SK-N-SH (cell line): ENCODE results near the gene TGFBI. TPM values are rescaled to one million over a fixed set of nuclear protein-coding genes. Genes with fewer than 3 reads are reported as not detected.

Source experiments
- CTCF ChIA-PET: fragments of 300-600, 350-600 bp; formaldehyde crosslinking; extraction: SDS; loops from one replicate; lab custom pipeline; 2021; lab: Yijun Ruan, JAX
- POLR2A ChIA-PET: fragments of 350-600 bp; sonication (Branson Sonifier 250); formaldehyde crosslinking; extraction: SDS; loops from one replicate; lab custom pipeline; 2020; ENCODE audit warnings: antibody characterized with exemption, inconsistent platforms; lab: Yijun Ruan, JAX
- DNase-seq: peaks from one replicate; pipeline ENCODE4 v3.0.0; 2012
- H2AFZ ChIP-seq: fragments of 200-600 bp; sonication (generic); 2 replicates; pipeline ENCODE4 v1.8.1; 2016; ENCODE audit warnings: antibody characterized with exemption, mild to moderate bottlenecking, low read depth
- H3F3A ChIP-seq: fragments of 200-600 bp; sonication (generic); replicated peaks from 2 replicates; pipeline ENCODE3; 2016; ENCODE audit warnings: antibody characterized with exemption, mild to moderate bottlenecking; ENCODE audit not compliant: insufficient read depth
- H3K27ac ChIP-seq, 2 experiments: fragments of 200-500 bp in 1 of 2; fragments of 200-600 bp in 1 of 2; sonication (Bioruptor generic) in 1 of 2; sonication (generic), shearing (Covaris generic) in 1 of 2; 2 replicates each; pipeline versions ENCODE4 v1.5.1 to v1.6.1; 2014 to 2016; ENCODE audit warnings: low read depth in 2 of 2, inconsistent platforms in 1 of 2, low read length in 1 of 2, mild to moderate bottlenecking in 1 of 2, mixed read lengths in 1 of 2
- H3K27me3 ChIP-seq: fragments of 200-600 bp; sonication (generic), shearing (Covaris generic); 2 replicates; pipeline ENCODE4 v1.6.1; 2016; ENCODE audit warnings: mixed run types; ENCODE audit not compliant: insufficient read depth
- H3K36me3 ChIP-seq, 2 experiments: fragments of 200-500 bp in 1 of 2; fragments of 200-600 bp in 1 of 2; sonication (Bioruptor generic) in 1 of 2; sonication (generic) in 1 of 2; replicated peaks in 1 of 2; 2 replicates each; pipeline versions ENCODE3 to v1.5.1; 2014 to 2016; ENCODE audit warnings: low read length in 1 of 2, mild to moderate bottlenecking in 1 of 2; ENCODE audit not compliant: insufficient read depth in 2 of 2, control insufficient read depth in 1 of 2
- H3K4me1 ChIP-seq, 2 experiments: fragments of 200-500 bp in 1 of 2; fragments of 200-600 bp in 1 of 2; sonication (Bioruptor generic) in 1 of 2; sonication (generic), shearing (Covaris generic) in 1 of 2; 2 replicates each; pipeline versions ENCODE4 v1.5.1 to v1.6.1; 2014 to 2016; ENCODE audit warnings: low read depth in 1 of 2, low read length in 1 of 2, mixed run types in 1 of 2; ENCODE audit not compliant: insufficient read depth in 2 of 2, control insufficient read depth in 1 of 2
- H3K4me2 ChIP-seq: fragments of 200-600 bp; sonication (generic), shearing (Covaris generic); 2 replicates; pipeline ENCODE4 v1.6.1; 2017; ENCODE audit warnings: mixed run types
- H3K4me3 ChIP-seq, 2 experiments: fragments of 200-500 bp in 1 of 2; fragments of 200-600 bp in 1 of 2; sonication (Bioruptor generic) in 1 of 2; sonication (generic), shearing (Covaris generic) in 1 of 2; 2 replicates each; pipeline versions ENCODE4 v1.5.1 to v1.8.1; 2014 to 2016; ENCODE audit warnings: low read depth in 2 of 2, inconsistent platforms in 1 of 2, low read length in 1 of 2, mild to moderate bottlenecking in 1 of 2, mixed read lengths in 1 of 2, moderate library complexity in 1 of 2
- H3K79me2 ChIP-seq: fragments of 200-600 bp; sonication (generic); 2 replicates; pipeline ENCODE4 v1.8.1; 2017; ENCODE audit warnings: mild to moderate bottlenecking; ENCODE audit not compliant: insufficient read depth
- H3K9ac ChIP-seq: fragments of 200-600 bp; sonication (generic); 2 replicates; pipeline ENCODE4 v1.6.1; 2017; ENCODE audit warnings: mixed run types
- H3K9me2 ChIP-seq: fragments of 200-600 bp; sonication (generic); 2 replicates; pipeline ENCODE4 v1.6.1; 2017; ENCODE audit warnings: mixed run types
- H3K9me3 ChIP-seq: fragments of 200-600 bp; sonication (generic); 2 replicates; pipeline ENCODE4 v1.6.1; 2017; ENCODE audit warnings: mixed run types, mild to moderate bottlenecking, moderate library complexity
- H4K20me1 ChIP-seq: fragments of 200-600 bp; sonication (generic); 2 replicates; pipeline ENCODE4 v1.6.1; 2017; ENCODE audit warnings: mild to moderate bottlenecking, mixed run types; ENCODE audit not compliant: insufficient read depth
- CHD2 ChIP-seq: fragments of 150-350 bp; IDR thresholded peaks from 2 replicates; pipeline ENCODE4 v1.6.1; 2018; ENCODE audit warnings: low read length; ENCODE audit not compliant: partially characterized antibody
- ELF1 ChIP-seq: IDR thresholded peaks from 2 replicates; pipeline ENCODE4 v1.4.0; 2012
- FOSL2 ChIP-seq: IDR thresholded peaks from 2 replicates; pipeline ENCODE4 v1.4.0; 2012; ENCODE audit warnings: low read depth, mild to moderate bottlenecking, moderate library complexity, borderline replicate concordance
- FOXJ3 ChIP-seq: sonication (generic); formaldehyde crosslinking; IDR thresholded peaks from 2 replicates; pipeline ENCODE4 v1.5.1; 2020; ENCODE audit warnings: mild to moderate bottlenecking, missing genetic modification reagents
- FOXM1 ChIP-seq: IDR thresholded peaks from 2 replicates; pipeline ENCODE4 v1.4.0; 2012; ENCODE audit warnings: low read depth, mild to moderate bottlenecking
- GATA2 ChIP-seq: sonication (generic); formaldehyde crosslinking; IDR thresholded peaks from 2 replicates; pipeline ENCODE4 v1.5.0; 2020; ENCODE audit warnings: mild to moderate bottlenecking, missing genetic modification reagents
- MAX ChIP-seq: IDR thresholded peaks from 2 replicates; pipeline ENCODE4 v1.4.0; 2012; ENCODE audit warnings: low read depth
- MXI1 ChIP-seq: IDR thresholded peaks from 2 replicates; pipeline ENCODE4 v1.6.1; 2012; ENCODE audit warnings: mild to moderate bottlenecking, low read depth, low read length, improper control_type of control experiment
- NFIC ChIP-seq: IDR thresholded peaks from 2 replicates; pipeline ENCODE4 v1.4.0; 2012; ENCODE audit warnings: borderline replicate concordance
- NRF1 ChIP-seq: IDR thresholded peaks from 2 replicates; pipeline ENCODE4 v1.6.1; 2012; ENCODE audit warnings: low read depth, mild to moderate bottlenecking, low read length
- RAD21 ChIP-seq: IDR thresholded peaks from 2 replicates; pipeline ENCODE4 v1.6.1; 2012; ENCODE audit warnings: mild to moderate bottlenecking, low read length
- RCOR1 ChIP-seq: fragments of 150-350 bp; IDR thresholded peaks from 2 replicates; pipeline ENCODE4 v1.6.1; 2017; ENCODE audit warnings: antibody characterized with exemption, low read length
- RXRA ChIP-seq: IDR thresholded peaks from 2 replicates; pipeline ENCODE4 v1.4.0; 2012; ENCODE audit warnings: low read depth, mild to moderate bottlenecking, borderline replicate concordance
- SIN3A ChIP-seq: IDR thresholded peaks from 2 replicates; pipeline ENCODE4 v1.6.1; 2012; ENCODE audit warnings: low read depth, mild to moderate bottlenecking, low read length, moderate library complexity, borderline replicate concordance
- TCF12 ChIP-seq: IDR thresholded peaks from 2 replicates; pipeline ENCODE4 v1.4.0; 2012
- TEAD4 ChIP-seq: IDR thresholded peaks from 2 replicates; pipeline ENCODE4 v1.4.0; 2012; ENCODE audit warnings: mild to moderate bottlenecking, borderline replicate concordance; ENCODE audit not compliant: insufficient read depth
- USF1 ChIP-seq: IDR thresholded peaks from 2 replicates; pipeline ENCODE4 v1.4.0; 2012; ENCODE audit warnings: low read depth, borderline replicate concordance
- WGBS: methylation state at CpG from one replicate; pipeline ENCODE4 v1.1.6; 2017; ENCODE audit warnings: low lambda C conversion rate; 5-methylcytosine and 5-hydroxymethylcytosine counted together
- polyA plus RNA-seq, 3 experiments: library from polyadenylated mRNA; depleted of rRNA; stranded (reverse); fragments of >200 nt; gene quantifications; 2 replicates each; pipeline ENCODE4 v1.2.3, GENCODE V29; 2012
- TF ChIP-seq, protein P1 (sequence below): fragments of 200-600 bp; sonication (generic); IDR thresholded peaks from 2 replicates; pipeline ENCODE4 v1.6.1; 2017; ENCODE audit warnings: antibody characterized with exemption, mild to moderate bottlenecking, moderate library complexity
- TF ChIP-seq, protein P2 (sequence below): IDR thresholded peaks from 2 replicates; pipeline ENCODE4 v1.6.1; 2012; ENCODE audit warnings: mild to moderate bottlenecking, low read depth, low read length, moderate library complexity
- TF ChIP-seq, protein P3 (sequence below): IDR thresholded peaks from 2 replicates; pipeline ENCODE4 v1.4.0; 2012; ENCODE audit warnings: low read depth, borderline replicate concordance

Gene TGFBI
- polyA plus RNA-seq, 1 of the 3 experiments (the other 2 are of a cell fraction): 2,678 TPM

GRCh38 chr5:136101884-136102283 is 73.1 kb downstream of the TGFBI start:
- no peak for TF ChIP-seq NFIC
- TF ChIP-seq TCF12: no peak
- no peak for TF ChIP-seq GATA2 (CRISPR knock-in tag)
- no peak for TF ChIP-seq MAX
- TF ChIP-seq CHD2: no peak
- Histone ChIP-seq H4K20me1 (no peaks in the 10 kb centered on the region), H3K9me2 (no peaks in the 10 kb centered on the region), H3K27me3 (no peaks in the 10 kb centered on the region), H3F3A (peaks cover 4% of the 10 kb centered on the region), H3K36me3 (no peaks in the 10 kb centered on the region), H3K4me3 (no peak overlapping the region), H3K9ac (no peak overlapping the region), H3K4me1 (no peaks in the 10 kb centered on the region; a peak in 1 of 4 replicates), H3K79me2 (no peaks in the 10 kb centered on the region), H3K27ac (no peak overlapping the region), H2AFZ (no peak overlapping the region), H3K9me3 (no peaks in the 10 kb centered on the region), H3K4me2 (no peak overlapping the region)
- ChIA-PET POLR2A (no interaction called here), CTCF (interaction anchor here (1.0 kb wide), 1 partner anchor 30 kb away, joined by 4 read pairs; the partner anchor contains the start of gene SMAD5)
- WGBS: 96% methylated on average over 1 of the region's 1 CpG
- no peak for DNase-seq

DNA sequence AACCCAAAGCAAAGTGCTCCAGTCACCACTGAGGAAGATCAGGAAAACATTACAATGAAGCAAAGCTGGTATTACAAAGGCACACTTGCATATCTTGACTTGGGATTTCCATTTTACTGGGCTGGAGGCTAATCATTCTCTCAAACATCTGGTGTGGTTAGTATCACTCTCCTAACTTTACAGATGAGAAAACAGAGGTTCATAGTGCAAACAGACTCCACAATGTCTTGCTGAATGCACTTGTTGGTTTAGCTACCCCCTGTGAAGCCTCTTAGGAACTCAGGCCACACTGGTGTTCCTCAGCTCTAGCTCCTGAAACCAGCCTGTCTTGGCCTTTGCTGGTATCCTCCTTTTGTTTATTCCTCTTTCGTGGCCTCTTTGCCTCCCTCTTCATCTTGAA is 74.3 kb downstream of the TGFBI start:
- POLR2A ChIA-PET: no interaction called here
- DNase-seq: no peak
- no peak for TF ChIP-seq NRF1
- no peak for TF ChIP-seq FOSL2
- TF ChIP-seq, protein P1, sequence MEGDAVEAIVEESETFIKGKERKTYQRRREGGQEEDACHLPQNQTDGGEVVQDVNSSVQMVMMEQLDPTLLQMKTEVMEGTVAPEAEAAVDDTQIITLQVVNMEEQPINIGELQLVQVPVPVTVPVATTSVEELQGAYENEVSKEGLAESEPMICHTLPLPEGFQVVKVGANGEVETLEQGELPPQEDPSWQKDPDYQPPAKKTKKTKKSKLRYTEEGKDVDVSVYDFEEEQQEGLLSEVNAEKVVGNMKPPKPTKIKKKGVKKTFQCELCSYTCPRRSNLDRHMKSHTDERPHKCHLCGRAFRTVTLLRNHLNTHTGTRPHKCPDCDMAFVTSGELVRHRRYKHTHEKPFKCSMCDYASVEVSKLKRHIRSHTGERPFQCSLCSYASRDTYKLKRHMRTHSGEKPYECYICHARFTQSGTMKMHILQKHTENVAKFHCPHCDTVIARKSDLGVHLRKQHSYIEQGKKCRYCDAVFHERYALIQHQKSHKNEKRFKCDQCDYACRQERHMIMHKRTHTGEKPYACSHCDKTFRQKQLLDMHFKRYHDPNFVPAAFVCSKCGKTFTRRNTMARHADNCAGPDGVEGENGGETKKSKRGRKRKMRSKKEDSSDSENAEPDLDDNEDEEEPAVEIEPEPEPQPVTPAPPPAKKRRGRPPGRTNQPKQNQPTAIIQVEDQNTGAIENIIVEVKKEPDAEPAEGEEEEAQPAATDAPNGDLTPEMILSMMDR: no peak
- TF ChIP-seq, protein P2, sequence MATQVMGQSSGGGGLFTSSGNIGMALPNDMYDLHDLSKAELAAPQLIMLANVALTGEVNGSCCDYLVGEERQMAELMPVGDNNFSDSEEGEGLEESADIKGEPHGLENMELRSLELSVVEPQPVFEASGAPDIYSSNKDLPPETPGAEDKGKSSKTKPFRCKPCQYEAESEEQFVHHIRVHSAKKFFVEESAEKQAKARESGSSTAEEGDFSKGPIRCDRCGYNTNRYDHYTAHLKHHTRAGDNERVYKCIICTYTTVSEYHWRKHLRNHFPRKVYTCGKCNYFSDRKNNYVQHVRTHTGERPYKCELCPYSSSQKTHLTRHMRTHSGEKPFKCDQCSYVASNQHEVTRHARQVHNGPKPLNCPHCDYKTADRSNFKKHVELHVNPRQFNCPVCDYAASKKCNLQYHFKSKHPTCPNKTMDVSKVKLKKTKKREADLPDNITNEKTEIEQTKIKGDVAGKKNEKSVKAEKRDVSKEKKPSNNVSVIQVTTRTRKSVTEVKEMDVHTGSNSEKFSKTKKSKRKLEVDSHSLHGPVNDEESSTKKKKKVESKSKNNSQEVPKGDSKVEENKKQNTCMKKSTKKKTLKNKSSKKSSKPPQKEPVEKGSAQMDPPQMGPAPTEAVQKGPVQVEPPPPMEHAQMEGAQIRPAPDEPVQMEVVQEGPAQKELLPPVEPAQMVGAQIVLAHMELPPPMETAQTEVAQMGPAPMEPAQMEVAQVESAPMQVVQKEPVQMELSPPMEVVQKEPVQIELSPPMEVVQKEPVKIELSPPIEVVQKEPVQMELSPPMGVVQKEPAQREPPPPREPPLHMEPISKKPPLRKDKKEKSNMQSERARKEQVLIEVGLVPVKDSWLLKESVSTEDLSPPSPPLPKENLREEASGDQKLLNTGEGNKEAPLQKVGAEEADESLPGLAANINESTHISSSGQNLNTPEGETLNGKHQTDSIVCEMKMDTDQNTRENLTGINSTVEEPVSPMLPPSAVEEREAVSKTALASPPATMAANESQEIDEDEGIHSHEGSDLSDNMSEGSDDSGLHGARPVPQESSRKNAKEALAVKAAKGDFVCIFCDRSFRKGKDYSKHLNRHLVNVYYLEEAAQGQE: no peak
- TF ChIP-seq FOXJ3 (CRISPR knock-in tag): no peak
- TF ChIP-seq SIN3A: no peak
- TF ChIP-seq, protein P3, sequence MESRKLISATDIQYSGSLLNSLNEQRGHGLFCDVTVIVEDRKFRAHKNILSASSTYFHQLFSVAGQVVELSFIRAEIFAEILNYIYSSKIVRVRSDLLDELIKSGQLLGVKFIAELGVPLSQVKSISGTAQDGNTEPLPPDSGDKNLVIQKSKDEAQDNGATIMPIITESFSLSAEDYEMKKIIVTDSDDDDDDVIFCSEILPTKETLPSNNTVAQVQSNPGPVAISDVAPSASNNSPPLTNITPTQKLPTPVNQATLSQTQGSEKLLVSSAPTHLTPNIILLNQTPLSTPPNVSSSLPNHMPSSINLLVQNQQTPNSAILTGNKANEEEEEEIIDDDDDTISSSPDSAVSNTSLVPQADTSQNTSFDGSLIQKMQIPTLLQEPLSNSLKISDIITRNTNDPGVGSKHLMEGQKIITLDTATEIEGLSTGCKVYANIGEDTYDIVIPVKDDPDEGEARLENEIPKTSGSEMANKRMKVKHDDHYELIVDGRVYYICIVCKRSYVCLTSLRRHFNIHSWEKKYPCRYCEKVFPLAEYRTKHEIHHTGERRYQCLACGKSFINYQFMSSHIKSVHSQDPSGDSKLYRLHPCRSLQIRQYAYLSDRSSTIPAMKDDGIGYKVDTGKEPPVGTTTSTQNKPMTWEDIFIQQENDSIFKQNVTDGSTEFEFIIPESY: no peak
- TF ChIP-seq ELF1: no peak
- no peak for TF ChIP-seq RCOR1
- TF ChIP-seq FOXM1: no peak
- no peak for TF ChIP-seq USF1
- no peak for TF ChIP-seq TEAD4
- no peak for TF ChIP-seq MAX
- TF ChIP-seq RXRA: no peak
- TF ChIP-seq RAD21: no peak
- no peak for TF ChIP-seq CHD2
- no peak for TF ChIP-seq MXI1

More for the DNA sequence above, 74.3 kb downstream of the TGFBI start:
- no peaks in the 10 kb centered on the region for H3K36me3 ChIP-seq
- no peak overlapping the region for H3K27ac ChIP-seq
- 60% methylated on average over 1 of the region's 1 CpG for WGBS
- H2AFZ ChIP-seq: no peak overlapping the region
- H3F3A ChIP-seq: peaks cover 4% of the 10 kb centered on the region
- no peaks in the 10 kb centered on the region; a peak in 1 of 4 replicates for H3K4me1 ChIP-seq
- no peaks in the 10 kb centered on the region for H3K9me3 ChIP-seq
- no peak overlapping the region for H3K4me2 ChIP-seq
- no peaks in the 10 kb centered on the region for H4K20me1 ChIP-seq
- no peak overlapping the region for H3K4me3 ChIP-seq
- H3K9me2 ChIP-seq: no peaks in the 10 kb centered on the region
- CTCF ChIA-PET: interaction anchor here (1.0 to 1.1 kb wide), 2 partner anchors 109 to 273 kb away, joined by 3 read pairs; no protein-coding TSS in a partner anchor
- no peaks in the 10 kb centered on the region for H3K27me3 ChIP-seq
- no peak overlapping the region for H3K9ac ChIP-seq
- no peaks in the 10 kb centered on the region for H3K79me2 ChIP-seq
